ENCODE data around the gene AK6.

DNA sequence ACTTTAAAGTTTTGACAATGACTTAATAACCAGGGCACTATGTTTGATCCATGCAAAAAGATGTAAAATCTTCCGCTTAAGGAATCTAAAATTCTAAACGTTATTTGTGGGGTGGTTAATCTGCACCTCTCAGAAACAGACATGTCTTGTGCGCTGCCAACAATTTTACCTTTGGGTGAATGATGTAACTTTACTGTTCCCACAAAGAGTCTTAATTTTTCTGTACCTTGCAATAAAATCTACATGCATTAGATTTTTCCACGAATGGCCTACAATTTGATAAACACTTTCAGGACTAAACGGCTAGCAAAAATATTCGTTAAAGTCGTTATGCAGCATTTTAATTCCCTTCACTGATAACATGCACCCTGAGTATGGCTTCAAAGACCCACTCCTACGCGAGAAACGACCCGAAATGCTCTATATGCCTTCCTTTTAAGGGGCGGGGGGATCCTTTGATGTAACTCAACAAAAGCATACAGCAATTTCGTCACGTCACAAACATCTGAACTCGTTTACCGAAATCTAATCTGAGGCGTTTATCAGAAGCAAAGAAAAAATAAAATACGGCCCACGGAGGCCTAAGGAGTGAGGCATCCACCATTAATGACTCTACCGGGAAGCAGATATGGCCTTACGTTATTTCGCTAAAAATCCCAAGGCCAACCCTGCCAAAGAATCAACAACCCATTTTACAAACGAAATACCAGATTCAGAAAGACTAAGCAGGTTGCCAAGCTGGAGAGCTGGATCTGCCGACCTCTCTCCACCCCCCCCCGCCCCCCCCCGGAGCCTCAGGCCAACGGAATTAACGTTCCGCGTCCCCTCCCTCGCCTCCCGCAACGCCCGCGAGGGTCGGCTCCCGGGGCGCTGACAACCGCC is 621 bp downstream of the AK6 start:
- TF ChIP-seq, protein P1, sequence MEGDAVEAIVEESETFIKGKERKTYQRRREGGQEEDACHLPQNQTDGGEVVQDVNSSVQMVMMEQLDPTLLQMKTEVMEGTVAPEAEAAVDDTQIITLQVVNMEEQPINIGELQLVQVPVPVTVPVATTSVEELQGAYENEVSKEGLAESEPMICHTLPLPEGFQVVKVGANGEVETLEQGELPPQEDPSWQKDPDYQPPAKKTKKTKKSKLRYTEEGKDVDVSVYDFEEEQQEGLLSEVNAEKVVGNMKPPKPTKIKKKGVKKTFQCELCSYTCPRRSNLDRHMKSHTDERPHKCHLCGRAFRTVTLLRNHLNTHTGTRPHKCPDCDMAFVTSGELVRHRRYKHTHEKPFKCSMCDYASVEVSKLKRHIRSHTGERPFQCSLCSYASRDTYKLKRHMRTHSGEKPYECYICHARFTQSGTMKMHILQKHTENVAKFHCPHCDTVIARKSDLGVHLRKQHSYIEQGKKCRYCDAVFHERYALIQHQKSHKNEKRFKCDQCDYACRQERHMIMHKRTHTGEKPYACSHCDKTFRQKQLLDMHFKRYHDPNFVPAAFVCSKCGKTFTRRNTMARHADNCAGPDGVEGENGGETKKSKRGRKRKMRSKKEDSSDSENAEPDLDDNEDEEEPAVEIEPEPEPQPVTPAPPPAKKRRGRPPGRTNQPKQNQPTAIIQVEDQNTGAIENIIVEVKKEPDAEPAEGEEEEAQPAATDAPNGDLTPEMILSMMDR (IDR thresholded peaks at IDR 0.05) = no peak
- no peak for TF ChIP-seq POLR2A (IDR thresholded peaks at IDR 0.05)
- TF ChIP-seq POLR2AphosphoS5 (IDR thresholded peaks at IDR 0.05) = no peak
- no peak for TF ChIP-seq EP300 (IDR thresholded peaks at IDR 0.05)

Data from sigmoid colon (tissue), 4 donors.